ENCODE results near the gene NAV2. TPM values are rescaled to one million over a fixed set of nuclear protein-coding genes. Genes with fewer than 3 reads are reported as not detected.

NAV2 gene
- total RNA-seq, 2 donors from 2014 or later, result 26.4 to 35.5 TPM

DNA sequence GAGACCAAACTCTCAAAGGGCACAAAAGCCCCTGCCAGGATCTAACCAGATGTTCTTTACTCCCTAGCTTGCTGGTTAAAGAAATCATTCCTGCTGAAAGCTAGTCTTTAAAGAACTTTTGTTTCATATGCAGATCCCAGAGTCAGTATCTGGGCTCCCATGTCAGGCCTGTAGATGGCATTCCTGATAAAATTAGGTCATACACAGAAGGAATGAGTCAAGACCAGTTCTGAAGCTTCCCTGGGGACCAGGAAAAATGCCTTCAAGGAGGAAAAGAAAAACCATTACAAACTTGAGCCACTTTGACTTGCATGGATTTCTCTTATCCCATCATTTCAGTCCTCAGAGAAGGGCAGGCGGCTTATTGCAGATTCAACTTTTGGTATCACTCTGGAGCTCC lies 441.7 kb downstream of the NAV2 start:
- H3K4me1 ChIP-seq, result peaks cover 17% of the 10 kb centered on the region
- TF ChIP-seq, protein P1, sequence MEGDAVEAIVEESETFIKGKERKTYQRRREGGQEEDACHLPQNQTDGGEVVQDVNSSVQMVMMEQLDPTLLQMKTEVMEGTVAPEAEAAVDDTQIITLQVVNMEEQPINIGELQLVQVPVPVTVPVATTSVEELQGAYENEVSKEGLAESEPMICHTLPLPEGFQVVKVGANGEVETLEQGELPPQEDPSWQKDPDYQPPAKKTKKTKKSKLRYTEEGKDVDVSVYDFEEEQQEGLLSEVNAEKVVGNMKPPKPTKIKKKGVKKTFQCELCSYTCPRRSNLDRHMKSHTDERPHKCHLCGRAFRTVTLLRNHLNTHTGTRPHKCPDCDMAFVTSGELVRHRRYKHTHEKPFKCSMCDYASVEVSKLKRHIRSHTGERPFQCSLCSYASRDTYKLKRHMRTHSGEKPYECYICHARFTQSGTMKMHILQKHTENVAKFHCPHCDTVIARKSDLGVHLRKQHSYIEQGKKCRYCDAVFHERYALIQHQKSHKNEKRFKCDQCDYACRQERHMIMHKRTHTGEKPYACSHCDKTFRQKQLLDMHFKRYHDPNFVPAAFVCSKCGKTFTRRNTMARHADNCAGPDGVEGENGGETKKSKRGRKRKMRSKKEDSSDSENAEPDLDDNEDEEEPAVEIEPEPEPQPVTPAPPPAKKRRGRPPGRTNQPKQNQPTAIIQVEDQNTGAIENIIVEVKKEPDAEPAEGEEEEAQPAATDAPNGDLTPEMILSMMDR (IDR thresholded peaks at IDR 0.05), result no peak
- H3K27ac ChIP-seq, result no peak overlapping the region
- H3K9me3 ChIP-seq, result no peaks in the 10 kb centered on the region
- H3K4me3 ChIP-seq, result no peak overlapping the region
- no peak for ATAC-seq
- whole genome bisulfite sequencing, 2 donors, result 92 to 96% methylated on average over 1 of the region's 1 CpG
- H3K27me3 ChIP-seq, result peaks cover 0 to 32% of the 10 kb centered on the region in 2 donors
- no peak for DNase-seq
- intact Hi-C loops (cut with DNase I), result no loop called here
- no peaks in the 10 kb centered on the region for H3K36me3 ChIP-seq (replicated peaks in 1 of 2; ENCODE audit: insufficient read depth in 1 of 2, low read depth in 2 of 2)

DNA sequence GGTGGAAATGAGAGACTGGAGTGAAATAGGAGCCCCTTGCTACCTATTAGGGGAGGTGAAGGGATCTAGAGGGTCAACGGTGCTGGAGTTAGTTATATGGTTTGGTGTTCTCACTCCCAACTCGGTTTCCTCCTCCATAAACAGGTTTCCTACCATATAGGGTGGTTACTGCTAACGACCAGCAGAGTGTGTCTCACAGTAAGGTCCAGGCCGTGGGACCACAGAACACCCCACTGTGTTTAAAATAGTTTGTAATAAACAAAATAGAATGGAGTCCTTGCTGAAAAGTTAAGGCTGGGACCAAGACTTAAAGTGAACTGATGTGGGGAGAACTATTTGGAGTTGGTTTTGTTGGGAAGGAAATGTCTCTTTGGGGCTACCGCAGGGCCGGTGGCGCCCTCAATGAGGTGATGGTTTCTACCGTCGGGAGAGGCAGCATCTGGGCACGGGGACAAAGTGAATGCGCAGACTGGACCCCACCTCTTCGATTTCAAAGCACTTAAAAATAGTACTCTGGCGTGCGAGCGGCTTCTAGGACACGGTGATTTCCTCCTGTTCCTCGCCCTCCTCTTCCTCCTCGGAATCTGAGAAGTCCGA lies 443.1 kb downstream of the NAV2 start:
- no peak overlapping the region for H3K4me3 ChIP-seq
- H3K27ac ChIP-seq, result no peak overlapping the region
- intact Hi-C loops (cut with DNase I), result no loop called here
- H3K9me3 ChIP-seq, result no peaks in the 10 kb centered on the region
- 21 to 25% methylated on average over 17 to 19 of the region's 19 CpGs for whole genome bisulfite sequencing, 2 donors
- DNase-seq (no peak), ATAC-seq (no peak)
- H3K4me1 ChIP-seq, result peaks cover 17% of the 10 kb centered on the region
- TF ChIP-seq, protein P1 (IDR thresholded peaks at IDR 0.05), result no peak
- TF ChIP-seq POLR2A (IDR thresholded peaks at IDR 0.05), result no peak
- H3K36me3 ChIP-seq (replicated peaks in 1 of 2; ENCODE audit: insufficient read depth in 1 of 2, low read depth in 2 of 2), result no peaks in the 10 kb centered on the region
- H3K27me3 ChIP-seq, result peaks cover 0 to 37% of the 10 kb centered on the region in 2 donors

DNA sequence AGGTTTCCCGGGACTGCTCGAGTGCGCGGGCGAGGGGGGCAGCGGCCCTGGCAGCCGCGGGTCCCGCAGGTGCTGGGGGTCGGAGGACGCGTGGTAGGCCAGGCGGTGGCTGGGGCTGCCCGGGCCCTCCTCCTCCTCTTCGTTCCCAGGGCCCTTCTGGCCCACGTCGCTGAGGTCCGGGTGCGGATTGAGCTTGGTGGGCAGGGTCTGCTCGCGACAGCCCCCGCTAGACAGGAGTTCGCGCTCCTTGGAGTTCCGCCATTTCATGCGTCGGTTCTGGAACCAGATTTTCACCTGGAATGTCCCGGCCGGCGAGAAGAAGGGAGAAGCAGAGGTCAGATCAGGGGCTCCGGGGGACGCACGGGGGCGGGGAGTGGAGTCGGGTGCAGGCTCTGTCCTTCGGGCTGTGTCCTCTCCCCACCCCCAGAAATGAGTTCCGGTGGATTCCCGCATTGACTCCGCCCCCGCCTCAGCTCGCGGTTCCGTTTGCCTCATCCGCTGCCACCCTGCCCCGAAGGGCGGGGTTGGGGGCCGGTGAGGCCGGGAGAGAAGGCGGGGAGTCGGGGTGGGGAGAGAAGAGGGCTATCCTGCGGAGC lies 443.7 kb downstream of the NAV2 start:
- intact Hi-C loops (cut with DNase I), result no loop called here
- H3K9me3 ChIP-seq, result no peaks in the 10 kb centered on the region
- DNase-seq (peak in 2 of 4 donors; percentile 6 to 16), ATAC-seq (no peak)
- peaks cover 0 to 37% of the 10 kb centered on the region in 2 donors for H3K27me3 ChIP-seq
- no peaks in the 10 kb centered on the region for H3K36me3 ChIP-seq (replicated peaks in 1 of 2; ENCODE audit: insufficient read depth in 1 of 2, low read depth in 2 of 2)
- H3K27ac ChIP-seq, result no peak overlapping the region
- TF ChIP-seq POLR2A (IDR thresholded peaks at IDR 0.05), result no peak
- TF ChIP-seq, protein P1 (IDR thresholded peaks at IDR 0.05), result no peak
- H3K4me3 ChIP-seq, result no peak overlapping the region
- H3K4me1 ChIP-seq, result peaks cover 17% of the 10 kb centered on the region
- 3 to 4% methylated on average over 6 to 51 of the region's 51 CpGs for WGBS, 2 donors

DNA sequence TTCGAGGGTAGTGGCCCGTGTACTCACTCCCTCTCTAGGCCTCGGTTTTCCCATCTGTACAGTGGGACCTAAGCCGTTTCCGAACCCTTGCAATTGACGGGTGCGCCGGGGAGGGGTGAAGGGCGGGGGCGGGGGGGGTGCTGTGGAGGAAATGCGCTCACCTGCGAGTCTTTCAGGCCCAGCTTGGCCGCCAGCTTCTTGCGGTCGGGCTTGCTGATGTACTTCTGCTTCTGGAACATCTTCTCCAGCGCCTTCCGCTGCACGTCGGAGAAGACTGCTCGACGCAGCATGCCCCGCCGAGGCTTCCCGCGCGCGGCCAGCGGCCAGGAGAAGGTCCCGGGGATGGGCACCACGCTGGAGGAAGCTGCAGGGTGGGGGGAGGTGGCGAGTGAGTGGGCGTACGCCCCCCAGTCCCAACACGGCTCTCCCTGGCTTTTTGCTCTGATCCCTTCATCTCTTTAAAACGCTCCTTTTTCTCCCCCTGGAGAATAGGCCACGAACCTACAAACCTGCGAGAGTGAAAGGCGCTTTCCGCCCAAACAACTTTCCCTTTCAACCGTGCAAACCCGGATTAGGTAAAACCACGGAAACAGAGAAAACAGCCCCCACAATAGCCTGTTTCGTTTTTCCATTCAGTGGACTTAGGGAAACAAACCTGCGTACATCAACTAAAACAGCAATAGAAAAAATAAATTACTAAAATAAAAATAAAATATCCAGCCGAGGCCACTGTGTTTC lies 444.4 kb downstream of the NAV2 start:
- no peak overlapping the region for H3K4me3 ChIP-seq
- 4 to 6% methylated on average over 22 to 44 of the region's 45 CpGs for WGBS, 2 donors
- intact Hi-C loops (cut with DNase I), result no loop called here

More for the DNA sequence above, 444.4 kb downstream of the NAV2 start:
- DNase-seq, result peak in 2 of 4 donors; percentile 8 to 15
- ATAC-seq, result no peak
- Histone ChIP-seq H3K9me3 (no peaks in the 10 kb centered on the region), H3K36me3 (replicated peaks in 1 of 2; ENCODE audit: insufficient read depth in 1 of 2, low read depth in 2 of 2) (no peaks in the 10 kb centered on the region), H3K27ac (no peak overlapping the region), H3K27me3 (peaks cover 0 to 37% of the 10 kb centered on the region in 2 donors), H3K4me1 (peaks cover 17% of the 10 kb centered on the region)
- no peak for TF ChIP-seq POLR2A (IDR thresholded peaks at IDR 0.05)
- TF ChIP-seq, protein P1 (IDR thresholded peaks at IDR 0.05), result no peak

Data from body of pancreas (tissue), 4 donors.